ENCODE measurements around the gene CEP85. TPM values are rescaled to one million over a fixed set of nuclear protein-coding genes. Genes with fewer than 3 reads are reported as not detected.

Gene CEP85
- total and polyA plus RNA-seq, 10 donors, result 3.9 to 14.9 (median 9.5) TPM

- no peaks in the 10 kb centered on the region for H3K9me3 ChIP-seq
- TF ChIP-seq POLR2A (IDR thresholded peaks at IDR 0.05) (no peak), POLR2AphosphoS5 (IDR thresholded peaks at IDR 0.05) (peak in 1 of 3 donors; percentile 18)
- TF ChIP-seq, protein P1, sequence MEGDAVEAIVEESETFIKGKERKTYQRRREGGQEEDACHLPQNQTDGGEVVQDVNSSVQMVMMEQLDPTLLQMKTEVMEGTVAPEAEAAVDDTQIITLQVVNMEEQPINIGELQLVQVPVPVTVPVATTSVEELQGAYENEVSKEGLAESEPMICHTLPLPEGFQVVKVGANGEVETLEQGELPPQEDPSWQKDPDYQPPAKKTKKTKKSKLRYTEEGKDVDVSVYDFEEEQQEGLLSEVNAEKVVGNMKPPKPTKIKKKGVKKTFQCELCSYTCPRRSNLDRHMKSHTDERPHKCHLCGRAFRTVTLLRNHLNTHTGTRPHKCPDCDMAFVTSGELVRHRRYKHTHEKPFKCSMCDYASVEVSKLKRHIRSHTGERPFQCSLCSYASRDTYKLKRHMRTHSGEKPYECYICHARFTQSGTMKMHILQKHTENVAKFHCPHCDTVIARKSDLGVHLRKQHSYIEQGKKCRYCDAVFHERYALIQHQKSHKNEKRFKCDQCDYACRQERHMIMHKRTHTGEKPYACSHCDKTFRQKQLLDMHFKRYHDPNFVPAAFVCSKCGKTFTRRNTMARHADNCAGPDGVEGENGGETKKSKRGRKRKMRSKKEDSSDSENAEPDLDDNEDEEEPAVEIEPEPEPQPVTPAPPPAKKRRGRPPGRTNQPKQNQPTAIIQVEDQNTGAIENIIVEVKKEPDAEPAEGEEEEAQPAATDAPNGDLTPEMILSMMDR (IDR thresholded peaks at IDR 0.05 in 8 of 11, conservative IDR thresholded peaks at IDR 0.05 in 3 of 11), result no peak
- H3K27me3 ChIP-seq (replicated peaks in 1 of 7), result no peaks in the 10 kb centered on the region
- H3K4me3 ChIP-seq, result peak overlapping the region in 1 of 8 donors; percentile 2
- DNase-seq, result peak; percentile 82
- H3K4me1 ChIP-seq, result peaks cover 32 to 57% (median 55%) of the 10 kb centered on the region in 6 donors
- intact Hi-C loops (cut with DNase I; ENCODE audit: low total_unique reads), result no loop called here
- H3K27ac ChIP-seq, result peak overlapping the region; percentile 70 to 99 (median 90)
- WGBS, 5 donors, result 51 to 72% (median 56%) methylated on average over 11 of the region's 11 CpGs
- peaks cover 0 to 51% (median 10%) of the 10 kb centered on the region in 6 donors for H3K36me3 ChIP-seq
Observed at GRCh38 chr1:26274801-26275425, 40.9 kb downstream of the CEP85 start.

DNA sequence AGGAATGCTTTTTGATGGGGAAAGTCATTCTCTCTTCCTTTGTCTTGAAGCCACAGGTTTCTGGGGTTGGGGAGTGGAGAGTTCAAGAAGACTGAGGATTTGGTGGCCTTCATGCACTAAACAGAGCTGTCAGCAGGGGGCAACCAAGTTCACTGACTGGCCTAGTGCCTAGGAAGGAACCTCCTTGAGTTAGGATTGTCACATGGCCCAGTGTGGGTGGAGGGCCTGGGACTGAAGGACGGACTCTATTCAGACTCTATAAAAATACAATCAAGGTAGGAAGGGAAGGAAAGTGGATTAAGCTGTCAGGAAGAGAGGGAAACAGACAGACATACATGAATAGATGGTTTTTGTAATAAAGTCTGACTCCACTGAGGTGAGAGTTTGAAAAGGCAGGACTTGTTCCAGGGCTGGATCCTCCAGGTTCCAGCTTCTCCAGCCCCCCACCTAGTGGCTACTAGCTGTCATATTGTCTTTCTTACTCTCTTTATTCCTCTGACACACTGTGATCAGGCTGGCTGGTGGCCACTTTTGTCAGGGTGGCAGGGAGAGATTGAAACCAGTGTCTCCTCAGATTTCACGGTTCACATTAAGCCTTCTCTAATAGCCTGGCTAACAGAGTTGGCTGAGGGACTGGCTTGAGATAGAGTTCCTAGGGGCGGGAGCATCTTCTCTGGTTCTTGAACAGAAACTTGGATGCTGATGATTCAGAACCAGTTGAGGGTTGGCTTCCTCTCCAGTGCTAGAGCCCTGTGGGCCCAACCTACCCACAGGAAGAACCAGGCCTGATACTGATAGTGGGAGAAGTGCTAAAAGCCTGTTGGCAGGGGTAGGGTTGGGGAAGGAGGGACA lies 41.8 kb downstream of the CEP85 start:
- Histone ChIP-seq H3K4me3 (peak overlapping the region in 2 of 8 donors; percentile 1 to 2), H3K36me3 (peaks cover 0 to 46% (median 6%) of the 10 kb centered on the region in 6 donors), H3K27me3 (replicated peaks in 1 of 7) (no peaks in the 10 kb centered on the region), H3K27ac (peak overlapping the region; percentile 70 to 99 (median 90)), H3K4me1 (peaks cover 36 to 63% (median 60%) of the 10 kb centered on the region in 6 donors), H3K9me3 (no peaks in the 10 kb centered on the region)
- peak; percentile 88 for DNase-seq
- 10 to 33% (median 18%) methylated on average over 3 of the region's 3 CpGs for WGBS, 5 donors
- TF ChIP-seq POLR2A (IDR thresholded peaks at IDR 0.05) (no peak), POLR2AphosphoS5 (IDR thresholded peaks at IDR 0.05) (peak in 1 of 3 donors; percentile 77)
- TF ChIP-seq, protein P1 (IDR thresholded peaks at IDR 0.05 in 8 of 11, conservative IDR thresholded peaks at IDR 0.05 in 3 of 11), result peak; percentile 72 to 97 (median 91)
- intact Hi-C loops (cut with DNase I; ENCODE audit: low total_unique reads), result no loop called here

DNA sequence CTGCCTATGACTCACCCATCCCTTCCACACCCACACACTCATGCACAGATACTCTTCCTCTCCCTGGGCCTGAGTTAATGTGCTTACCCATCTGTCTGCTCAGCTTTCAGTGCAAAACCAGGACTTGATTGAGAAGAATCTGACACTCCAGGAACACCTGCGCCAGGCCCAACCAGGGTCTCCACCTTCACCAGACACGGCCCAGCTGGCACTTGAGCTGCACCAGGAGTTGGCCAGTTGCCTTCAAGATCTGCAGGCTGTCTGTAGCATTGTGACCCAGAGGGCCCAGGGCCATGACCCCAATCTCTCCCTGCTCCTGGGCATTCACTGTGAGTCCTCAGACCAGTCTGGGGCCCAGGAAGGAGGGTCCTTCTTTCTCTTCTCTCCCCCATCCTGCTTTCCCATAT lies 42.4 kb downstream of the CEP85 start:
- no peaks in the 10 kb centered on the region for H3K27me3 ChIP-seq (replicated peaks in 1 of 7)
- H3K4me3 ChIP-seq, result peak overlapping the region in 1 of 8 donors; percentile 2
- intact Hi-C loops (cut with DNase I; ENCODE audit: low total_unique reads), result no loop called here
- TF ChIP-seq, protein P1 (IDR thresholded peaks at IDR 0.05 in 8 of 11, conservative IDR thresholded peaks at IDR 0.05 in 3 of 11), result no peak
- no peak for TF ChIP-seq POLR2AphosphoS5 (IDR thresholded peaks at IDR 0.05)
- TF ChIP-seq POLR2A (IDR thresholded peaks at IDR 0.05), result no peak
- H3K9me3 ChIP-seq, result no peaks in the 10 kb centered on the region
- DNase-seq, result peak; percentile 76
- H3K4me1 ChIP-seq, result peaks cover 42 to 70% (median 67%) of the 10 kb centered on the region in 6 donors
- peak overlapping the region; percentile 70 to 99 (median 90) for H3K27ac ChIP-seq
- 53 to 79% (median 73%) methylated on average over 2 of the region's 2 CpGs for WGBS, 5 donors
- H3K36me3 ChIP-seq, result peaks cover 0 to 46% (median 6%) of the 10 kb centered on the region in 6 donors

DNA sequence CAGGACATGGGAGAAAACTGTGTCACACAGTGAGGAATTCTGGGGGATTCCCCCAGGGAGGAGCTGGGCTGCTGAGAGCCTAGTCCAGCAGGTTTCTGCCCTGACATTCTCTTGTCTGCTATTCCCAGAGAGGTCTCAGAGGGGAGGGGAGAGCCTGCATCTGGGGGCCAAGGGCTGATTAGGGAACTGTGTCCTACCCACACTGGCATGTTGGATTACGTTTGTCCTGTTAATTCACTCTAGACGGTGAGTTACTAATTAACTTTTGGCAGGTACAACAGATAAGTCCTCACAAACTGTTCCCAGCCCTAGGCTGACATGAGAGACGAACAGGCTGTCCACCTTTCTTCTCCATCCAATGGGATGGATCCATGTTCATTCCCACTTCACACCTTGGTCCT lies 43.3 kb downstream of the CEP85 start:
- 85 to 95% (median 88%) methylated on average over 2 to 3 of the region's 3 CpGs for WGBS, 5 donors
- intact Hi-C loops (cut with DNase I; ENCODE audit: low total_unique reads), result no loop called here
- Histone ChIP-seq H3K4me3 (no peak overlapping the region), H3K27me3 (replicated peaks in 1 of 7) (no peaks in the 10 kb centered on the region), H3K27ac (peak overlapping the region in 6 of 8 donors; percentile 80 to 99 (median 96)), H3K4me1 (peaks cover 48 to 78% (median 74%) of the 10 kb centered on the region in 6 donors), H3K36me3 (peaks cover 0 to 46% (median 8%) of the 10 kb centered on the region in 6 donors), H3K9me3 (no peaks in the 10 kb centered on the region)
- TF ChIP-seq, protein P1 (IDR thresholded peaks at IDR 0.05 in 8 of 11, conservative IDR thresholded peaks at IDR 0.05 in 3 of 11), result no peak
- no peak for TF ChIP-seq POLR2AphosphoS5 (IDR thresholded peaks at IDR 0.05)
- DNase-seq, result no peak

All from spleen (tissue), 11 donors.